Measurements from ENCODE around the gene AKNA.
"Not testable (repeated sequence)": the region's sequence is repeated elsewhere in the genome, so short reads cannot be mapped to it uniquely, and the experiment has no call there.

DNA sequence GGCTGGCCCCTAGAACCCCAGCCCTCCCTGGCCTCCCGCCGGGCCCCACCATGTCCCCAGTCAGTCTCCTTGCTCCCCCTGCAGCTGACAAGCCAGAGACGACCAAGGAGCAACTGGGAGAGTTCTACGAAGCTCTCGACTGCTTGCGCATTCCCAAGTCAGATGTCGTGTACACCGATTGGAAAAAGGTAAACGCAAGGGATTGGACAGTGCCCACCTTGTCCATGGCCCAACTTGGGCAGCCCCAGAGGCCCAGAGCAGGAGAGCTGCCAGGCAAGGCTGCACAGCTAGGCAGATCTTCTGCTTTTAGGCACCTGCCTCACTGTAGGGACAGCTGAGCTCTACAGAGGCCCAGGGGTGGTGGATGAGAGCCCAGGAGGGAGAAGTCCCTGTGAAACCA is 62.8 kb downstream of the AKNA start:
- TF ChIP-seq, protein P1, sequence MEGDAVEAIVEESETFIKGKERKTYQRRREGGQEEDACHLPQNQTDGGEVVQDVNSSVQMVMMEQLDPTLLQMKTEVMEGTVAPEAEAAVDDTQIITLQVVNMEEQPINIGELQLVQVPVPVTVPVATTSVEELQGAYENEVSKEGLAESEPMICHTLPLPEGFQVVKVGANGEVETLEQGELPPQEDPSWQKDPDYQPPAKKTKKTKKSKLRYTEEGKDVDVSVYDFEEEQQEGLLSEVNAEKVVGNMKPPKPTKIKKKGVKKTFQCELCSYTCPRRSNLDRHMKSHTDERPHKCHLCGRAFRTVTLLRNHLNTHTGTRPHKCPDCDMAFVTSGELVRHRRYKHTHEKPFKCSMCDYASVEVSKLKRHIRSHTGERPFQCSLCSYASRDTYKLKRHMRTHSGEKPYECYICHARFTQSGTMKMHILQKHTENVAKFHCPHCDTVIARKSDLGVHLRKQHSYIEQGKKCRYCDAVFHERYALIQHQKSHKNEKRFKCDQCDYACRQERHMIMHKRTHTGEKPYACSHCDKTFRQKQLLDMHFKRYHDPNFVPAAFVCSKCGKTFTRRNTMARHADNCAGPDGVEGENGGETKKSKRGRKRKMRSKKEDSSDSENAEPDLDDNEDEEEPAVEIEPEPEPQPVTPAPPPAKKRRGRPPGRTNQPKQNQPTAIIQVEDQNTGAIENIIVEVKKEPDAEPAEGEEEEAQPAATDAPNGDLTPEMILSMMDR (IDR thresholded peaks at IDR 0.05), result not testable (repeated sequence)
- not testable (repeated sequence) for TF ChIP-seq POLR2A (IDR thresholded peaks at IDR 0.05)
